Measurements from ENCODE around the gene ANKZF1. TPM values are rescaled to one million over a fixed set of nuclear protein-coding genes. Genes with fewer than 3 reads are reported as not detected.

ANKZF1 gene
- polyA plus RNA-seq, 1 of the 3 experiments (the other 2 are of a cell fraction) = 22.3 TPM

DNA sequence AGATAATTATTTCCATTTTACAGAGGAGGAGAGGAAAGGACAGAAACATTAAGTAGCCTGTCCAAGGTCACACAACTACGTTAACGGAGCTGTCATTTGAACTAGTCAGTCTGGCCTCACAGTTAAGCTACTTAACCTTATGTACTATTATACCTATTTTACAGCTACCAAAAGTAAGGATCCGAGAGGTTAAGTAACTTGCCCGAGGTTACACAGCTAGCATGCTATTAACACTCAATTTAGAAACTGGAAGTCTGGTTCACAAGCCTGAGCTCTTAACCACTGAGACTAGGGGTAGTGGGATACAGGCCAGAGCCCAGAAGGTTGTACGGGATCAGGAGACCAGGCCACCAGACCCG, 15.2 kb downstream of the ANKZF1 start:
- POLR2A ChIA-PET = interaction anchor here (0.5 to 2.9 kb wide), 12 partner anchors 10 to 297 kb away, joined by 3 to 23 read pairs (median 6); partner anchors contain the start of genes ABCB6, ANKZF1, ATG9A and CNPPD1
- Histone ChIP-seq H3F3A (replicated peaks; ENCODE audit: insufficient read depth) (peaks cover 15% of the 10 kb centered on the region), H3K27ac (ENCODE audit: low read depth in 2 of 2, low read length in 1 of 2) (peak overlapping the region; percentile 78 to 92), H2AFZ (ENCODE audit: low read depth) (peak overlapping the region; percentile 73), H3K4me3 (ENCODE audit: low read depth in 2 of 2, low read length in 1 of 2) (peak overlapping the region; percentile 84 to 97), H3K27me3 (ENCODE audit: insufficient read depth) (no peaks in the 10 kb centered on the region), H3K36me3 (replicated peaks in 1 of 2; ENCODE audit: control insufficient read depth in 1 of 2, insufficient read depth in 2 of 2, low read length in 1 of 2) (peaks cover 6 to 20% of the 10 kb centered on the region in 2 experiments), H3K9ac (peak overlapping the region; percentile 94), H4K20me1 (ENCODE audit: insufficient read depth) (no peaks in the 10 kb centered on the region), H3K9me3 (no peaks in the 10 kb centered on the region), H3K4me1 (ENCODE audit: control insufficient read depth in 1 of 2, insufficient read depth in 2 of 2, low read depth in 1 of 2, low read length in 1 of 2) (peaks cover 10 to 26% of the 10 kb centered on the region in 2 experiments), H3K4me2 (peak overlapping the region; percentile 91), H3K79me2 (ENCODE audit: insufficient read depth) (peaks cover 20% of the 10 kb centered on the region), H3K9me2 (no peaks in the 10 kb centered on the region)
- WGBS (ENCODE audit: low lambda C conversion rate) = 21% methylated on average over 6 of the region's 6 CpGs
- TF ChIP-seq, protein P1, sequence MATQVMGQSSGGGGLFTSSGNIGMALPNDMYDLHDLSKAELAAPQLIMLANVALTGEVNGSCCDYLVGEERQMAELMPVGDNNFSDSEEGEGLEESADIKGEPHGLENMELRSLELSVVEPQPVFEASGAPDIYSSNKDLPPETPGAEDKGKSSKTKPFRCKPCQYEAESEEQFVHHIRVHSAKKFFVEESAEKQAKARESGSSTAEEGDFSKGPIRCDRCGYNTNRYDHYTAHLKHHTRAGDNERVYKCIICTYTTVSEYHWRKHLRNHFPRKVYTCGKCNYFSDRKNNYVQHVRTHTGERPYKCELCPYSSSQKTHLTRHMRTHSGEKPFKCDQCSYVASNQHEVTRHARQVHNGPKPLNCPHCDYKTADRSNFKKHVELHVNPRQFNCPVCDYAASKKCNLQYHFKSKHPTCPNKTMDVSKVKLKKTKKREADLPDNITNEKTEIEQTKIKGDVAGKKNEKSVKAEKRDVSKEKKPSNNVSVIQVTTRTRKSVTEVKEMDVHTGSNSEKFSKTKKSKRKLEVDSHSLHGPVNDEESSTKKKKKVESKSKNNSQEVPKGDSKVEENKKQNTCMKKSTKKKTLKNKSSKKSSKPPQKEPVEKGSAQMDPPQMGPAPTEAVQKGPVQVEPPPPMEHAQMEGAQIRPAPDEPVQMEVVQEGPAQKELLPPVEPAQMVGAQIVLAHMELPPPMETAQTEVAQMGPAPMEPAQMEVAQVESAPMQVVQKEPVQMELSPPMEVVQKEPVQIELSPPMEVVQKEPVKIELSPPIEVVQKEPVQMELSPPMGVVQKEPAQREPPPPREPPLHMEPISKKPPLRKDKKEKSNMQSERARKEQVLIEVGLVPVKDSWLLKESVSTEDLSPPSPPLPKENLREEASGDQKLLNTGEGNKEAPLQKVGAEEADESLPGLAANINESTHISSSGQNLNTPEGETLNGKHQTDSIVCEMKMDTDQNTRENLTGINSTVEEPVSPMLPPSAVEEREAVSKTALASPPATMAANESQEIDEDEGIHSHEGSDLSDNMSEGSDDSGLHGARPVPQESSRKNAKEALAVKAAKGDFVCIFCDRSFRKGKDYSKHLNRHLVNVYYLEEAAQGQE (IDR thresholded peaks at IDR 0.05; ENCODE audit: low read depth, low read length) = no peak
- TF ChIP-seq SMC3 (IDR thresholded peaks at IDR 0.05; ENCODE audit: low read depth, low read length) (no peak), POLR2AphosphoS5 (IDR thresholded peaks at IDR 0.05; ENCODE audit: low read depth, low read length) (no peak), RCOR1 (IDR thresholded peaks at IDR 0.05; ENCODE audit: low read length) (0 out of 2 replicates have a peak, but pooled peaks have one; percentile 7), TAF1 (IDR thresholded peaks at IDR 0.05; ENCODE audit: borderline replicate concordance, low read depth, low read length) (no peak), RAD21 (IDR thresholded peaks at IDR 0.05; ENCODE audit: low read length) (no peak)
- TF ChIP-seq, protein P2, sequence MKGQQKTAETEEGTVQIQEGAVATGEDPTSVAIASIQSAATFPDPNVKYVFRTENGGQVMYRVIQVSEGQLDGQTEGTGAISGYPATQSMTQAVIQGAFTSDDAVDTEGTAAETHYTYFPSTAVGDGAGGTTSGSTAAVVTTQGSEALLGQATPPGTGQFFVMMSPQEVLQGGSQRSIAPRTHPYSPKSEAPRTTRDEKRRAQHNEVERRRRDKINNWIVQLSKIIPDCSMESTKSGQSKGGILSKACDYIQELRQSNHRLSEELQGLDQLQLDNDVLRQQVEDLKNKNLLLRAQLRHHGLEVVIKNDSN (IDR thresholded peaks at IDR 0.05; ENCODE audit: borderline replicate concordance, low read depth) = no peak
- TF ChIP-seq, protein P3, sequence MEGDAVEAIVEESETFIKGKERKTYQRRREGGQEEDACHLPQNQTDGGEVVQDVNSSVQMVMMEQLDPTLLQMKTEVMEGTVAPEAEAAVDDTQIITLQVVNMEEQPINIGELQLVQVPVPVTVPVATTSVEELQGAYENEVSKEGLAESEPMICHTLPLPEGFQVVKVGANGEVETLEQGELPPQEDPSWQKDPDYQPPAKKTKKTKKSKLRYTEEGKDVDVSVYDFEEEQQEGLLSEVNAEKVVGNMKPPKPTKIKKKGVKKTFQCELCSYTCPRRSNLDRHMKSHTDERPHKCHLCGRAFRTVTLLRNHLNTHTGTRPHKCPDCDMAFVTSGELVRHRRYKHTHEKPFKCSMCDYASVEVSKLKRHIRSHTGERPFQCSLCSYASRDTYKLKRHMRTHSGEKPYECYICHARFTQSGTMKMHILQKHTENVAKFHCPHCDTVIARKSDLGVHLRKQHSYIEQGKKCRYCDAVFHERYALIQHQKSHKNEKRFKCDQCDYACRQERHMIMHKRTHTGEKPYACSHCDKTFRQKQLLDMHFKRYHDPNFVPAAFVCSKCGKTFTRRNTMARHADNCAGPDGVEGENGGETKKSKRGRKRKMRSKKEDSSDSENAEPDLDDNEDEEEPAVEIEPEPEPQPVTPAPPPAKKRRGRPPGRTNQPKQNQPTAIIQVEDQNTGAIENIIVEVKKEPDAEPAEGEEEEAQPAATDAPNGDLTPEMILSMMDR (IDR thresholded peaks at IDR 0.05) = no peak
- no peak for DNase-seq
- CTCF ChIA-PET = interaction anchor here (1.0 to 3.2 kb wide), 10 partner anchors 11 to 264 kb away, joined by 3 to 20 read pairs (median 4); partner anchors contain the start of gene NHEJ1

Measured in SK-N-SH (cell line).